Activated naive CD4-positive, alpha-beta T cell treated with anti-CD3 and anti-CD28 coated beads for 36 hours (primary cell): ENCODE results near the gene PLA2G10. TPM values are rescaled to one million over a fixed set of nuclear protein-coding genes. Genes with fewer than 3 reads are reported as not detected.

Source experiments
- CTCF ChIA-PET: fragments of 350-600 bp; sonication (Branson Sonifier 250); formaldehyde crosslinking; loops from one replicate; lab custom pipeline; 2021; ENCODE audit warnings: antibody characterized with exemption; lab: Charles Lee
- DNase-seq: peaks from one replicate; pipeline ENCODE4 v3.0.0-alpha.2; 2020
- H3K27ac Mint-ChIP-seq: one replicate; pipeline ENCODE4 v1.8.0; 2021; ENCODE audit warnings: mild to moderate bottlenecking, mixed read lengths
- H3K27me3 Mint-ChIP-seq: one replicate; pipeline ENCODE4 v1.8.0; 2021; ENCODE audit warnings: low read depth, mixed read lengths
- H3K36me3 Mint-ChIP-seq: one replicate; pipeline ENCODE4 v1.8.0; 2021; ENCODE audit warnings: low read depth, mixed read lengths
- H3K4me1 Mint-ChIP-seq: one replicate; pipeline ENCODE4 v1.8.0; 2021; ENCODE audit warnings: low read depth, mixed read lengths
- H3K4me3 Mint-ChIP-seq: one replicate; pipeline ENCODE4 v1.8.0; 2021; ENCODE audit warnings: mild to moderate bottlenecking, moderate library complexity, mixed read lengths
- H3K9me3 Mint-ChIP-seq: one replicate; pipeline ENCODE4 v1.8.0; 2021; ENCODE audit warnings: mixed read lengths
- intact Hi-C: fragments of 100-400 bp; cut with micrococcal nuclease; formaldehyde crosslinking; loops from one replicate; pipeline ENCODE4 v1.15.1; 2023
- total RNA-seq, 2 experiments: library from RNA; stranded (reverse); gene quantifications; one replicate each; pipeline ENCODE4 v1.2.3, GENCODE V29; 2021

PLA2G10 gene
- total RNA-seq, 2 experiments from 2014 or later, result not detected

DNA sequence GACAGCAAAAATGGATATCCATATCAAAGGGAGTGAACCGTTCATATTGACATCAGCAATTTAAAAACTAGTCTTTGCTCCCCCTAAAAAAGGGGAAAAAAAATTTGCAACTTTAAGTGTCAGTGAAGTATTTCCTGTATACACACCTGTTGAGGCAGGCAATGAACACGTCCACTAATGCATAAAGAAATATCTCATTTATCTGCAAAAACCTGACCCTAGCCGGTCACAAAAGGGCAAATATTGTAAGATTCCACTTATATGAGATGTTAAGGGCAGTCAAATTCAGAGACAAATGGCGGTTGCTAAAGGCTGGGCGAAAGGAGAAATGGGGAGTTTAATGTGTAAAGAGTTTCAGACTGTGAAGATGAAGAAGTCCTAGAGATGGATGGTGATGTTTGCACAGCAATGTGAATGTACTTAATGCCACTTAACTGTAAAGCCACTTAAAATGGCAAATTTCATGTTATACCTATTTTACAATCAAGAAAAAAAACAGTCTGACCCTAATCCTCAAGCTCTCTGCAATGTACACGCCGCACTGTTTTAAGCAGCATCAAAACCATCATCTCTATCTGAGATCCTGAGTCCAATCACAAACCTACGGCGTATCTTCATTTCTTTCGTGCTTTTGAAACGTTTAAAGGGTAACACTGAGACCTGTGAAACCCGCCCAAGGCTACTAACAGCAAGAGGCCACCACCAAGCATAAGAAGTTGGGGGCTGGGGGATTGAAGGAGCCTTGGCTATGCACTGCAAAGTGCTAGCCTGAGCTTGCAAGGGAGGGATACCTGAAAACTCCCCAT is 65.1 kb downstream of the PLA2G10 start:
- DNase-seq, result no peak
- no peaks in the 10 kb centered on the region for H3K27me3 Mint-ChIP-seq
- H3K9me3 Mint-ChIP-seq, result no peaks in the 10 kb centered on the region
- CTCF ChIA-PET, result no interaction called here
- H3K27ac Mint-ChIP-seq, result peak overlapping the region; percentile 90
- intact Hi-C loops, result no loop called here
- peaks cover 27% of the 10 kb centered on the region for H3K36me3 Mint-ChIP-seq
- peak overlapping the region; percentile 88 for H3K4me3 Mint-ChIP-seq
- H3K4me1 Mint-ChIP-seq, result peaks cover 33% of the 10 kb centered on the region

DNA sequence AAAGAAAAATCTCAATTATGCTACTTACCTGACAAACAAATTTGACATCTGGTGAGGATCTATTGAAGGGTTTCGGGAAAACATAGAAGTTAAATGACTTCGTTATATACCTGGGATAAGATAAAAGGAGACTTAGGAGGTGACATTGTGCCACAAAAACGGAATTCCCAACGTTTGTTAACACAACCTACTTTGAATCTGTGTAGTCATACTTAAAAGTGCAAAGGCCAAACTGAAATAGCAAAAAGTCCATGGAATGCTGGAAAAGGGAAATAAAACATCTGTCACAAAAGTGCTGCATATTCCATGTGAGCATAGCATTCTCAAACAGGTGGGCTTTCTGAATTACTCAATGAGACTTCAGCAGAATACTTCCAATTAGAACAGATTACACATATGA is 67.0 kb downstream of the PLA2G10 start:
- intact Hi-C loops, result no loop called here
- H3K27ac Mint-ChIP-seq, result no peak overlapping the region

More for the DNA sequence above, 67.0 kb downstream of the PLA2G10 start:
- CTCF ChIA-PET, result no interaction called here
- peaks cover 34% of the 10 kb centered on the region for H3K36me3 Mint-ChIP-seq
- no peak overlapping the region for H3K4me3 Mint-ChIP-seq
- H3K27me3 Mint-ChIP-seq, result no peaks in the 10 kb centered on the region
- no peaks in the 10 kb centered on the region for H3K9me3 Mint-ChIP-seq
- H3K4me1 Mint-ChIP-seq, result peaks cover 32% of the 10 kb centered on the region
- DNase-seq, result no peak

Other genes starting within 250 kb of the PLA2G10 start
- gene PARN, start 64.0 kb downstream of the PLA2G10 start, total RNA-seq, result 10 to 100 TPM; 41.8 to 44.0 TPM
- 10 to 100 TPM; 41.9 to 44.6 TPM for gene BFAR, start 61.4 kb downstream of the PLA2G10 start, total RNA-seq
- gene NPIPA3, start 9.1 kb upstream of the PLA2G10 start, total RNA-seq, result 1 to 10 TPM; 1.5 to 1.9 TPM
- 1 to 10 TPM; 3.6 to 4.1 TPM for gene NPIPA2, start 48.2 kb upstream of the PLA2G10 start, total RNA-seq
- gene NOMO1, start 139.4 kb upstream of the PLA2G10 start, total RNA-seq, result 10 to 100 TPM; 33.1 to 35.1 TPM
- 100 to 1,000 TPM in 1 of 2 experiments, 10 to 100 TPM in 1; 81.4 to 101 TPM for gene NPIPA1, start 243.1 kb upstream of the PLA2G10 start, total RNA-seq